Measurements from ENCODE around the gene DUSP22.

Gene DUSP22

DNA sequence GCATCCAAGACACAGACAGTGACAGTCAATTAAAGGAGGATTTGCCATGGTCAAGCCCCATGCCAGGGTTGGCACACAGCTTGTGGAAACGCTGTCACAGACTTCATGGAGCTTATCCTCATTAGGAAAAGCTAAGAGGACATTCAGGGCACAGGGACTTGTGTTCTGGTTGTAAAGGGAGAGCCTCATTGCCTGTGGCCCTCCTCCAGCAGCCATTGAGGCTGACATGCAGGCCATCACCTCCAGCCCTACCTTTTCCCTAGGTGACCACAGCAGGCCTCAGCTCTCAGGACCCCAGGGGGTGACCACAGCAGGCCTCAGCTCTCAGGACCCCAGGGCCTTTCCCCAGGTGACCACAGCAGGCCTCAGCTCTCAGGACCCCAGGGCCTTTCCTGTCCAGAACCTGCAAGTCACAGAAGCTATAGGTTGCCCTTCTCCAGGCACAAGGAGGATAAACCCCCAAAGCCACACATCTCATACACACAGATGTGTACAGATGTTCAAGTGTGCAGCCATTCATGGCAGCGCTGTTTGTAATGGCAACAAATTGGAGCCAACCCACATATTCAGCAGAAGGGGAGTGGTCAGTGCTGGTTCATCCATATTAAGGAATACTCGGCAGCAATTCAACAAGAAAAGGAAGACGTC, 26.1 kb downstream of the DUSP22 start:
- TF ChIP-seq, protein P1, sequence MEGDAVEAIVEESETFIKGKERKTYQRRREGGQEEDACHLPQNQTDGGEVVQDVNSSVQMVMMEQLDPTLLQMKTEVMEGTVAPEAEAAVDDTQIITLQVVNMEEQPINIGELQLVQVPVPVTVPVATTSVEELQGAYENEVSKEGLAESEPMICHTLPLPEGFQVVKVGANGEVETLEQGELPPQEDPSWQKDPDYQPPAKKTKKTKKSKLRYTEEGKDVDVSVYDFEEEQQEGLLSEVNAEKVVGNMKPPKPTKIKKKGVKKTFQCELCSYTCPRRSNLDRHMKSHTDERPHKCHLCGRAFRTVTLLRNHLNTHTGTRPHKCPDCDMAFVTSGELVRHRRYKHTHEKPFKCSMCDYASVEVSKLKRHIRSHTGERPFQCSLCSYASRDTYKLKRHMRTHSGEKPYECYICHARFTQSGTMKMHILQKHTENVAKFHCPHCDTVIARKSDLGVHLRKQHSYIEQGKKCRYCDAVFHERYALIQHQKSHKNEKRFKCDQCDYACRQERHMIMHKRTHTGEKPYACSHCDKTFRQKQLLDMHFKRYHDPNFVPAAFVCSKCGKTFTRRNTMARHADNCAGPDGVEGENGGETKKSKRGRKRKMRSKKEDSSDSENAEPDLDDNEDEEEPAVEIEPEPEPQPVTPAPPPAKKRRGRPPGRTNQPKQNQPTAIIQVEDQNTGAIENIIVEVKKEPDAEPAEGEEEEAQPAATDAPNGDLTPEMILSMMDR (IDR thresholded peaks at IDR 0.05; ENCODE audit: low read depth, low read length, missing control alignments), result no peak
- DNase-seq (ENCODE audit: low read depth), result no peak
- no peak overlapping the region for H3K4me3 ChIP-seq (ENCODE audit: low read depth, low read length)
- in situ Hi-C loops (cut with HindIII; ENCODE audit: low sequenced_read_pairs), result loop anchor here (5.0 kb wide), 1 partner anchor 41 kb away; no protein-coding TSS in a partner anchor

DNA sequence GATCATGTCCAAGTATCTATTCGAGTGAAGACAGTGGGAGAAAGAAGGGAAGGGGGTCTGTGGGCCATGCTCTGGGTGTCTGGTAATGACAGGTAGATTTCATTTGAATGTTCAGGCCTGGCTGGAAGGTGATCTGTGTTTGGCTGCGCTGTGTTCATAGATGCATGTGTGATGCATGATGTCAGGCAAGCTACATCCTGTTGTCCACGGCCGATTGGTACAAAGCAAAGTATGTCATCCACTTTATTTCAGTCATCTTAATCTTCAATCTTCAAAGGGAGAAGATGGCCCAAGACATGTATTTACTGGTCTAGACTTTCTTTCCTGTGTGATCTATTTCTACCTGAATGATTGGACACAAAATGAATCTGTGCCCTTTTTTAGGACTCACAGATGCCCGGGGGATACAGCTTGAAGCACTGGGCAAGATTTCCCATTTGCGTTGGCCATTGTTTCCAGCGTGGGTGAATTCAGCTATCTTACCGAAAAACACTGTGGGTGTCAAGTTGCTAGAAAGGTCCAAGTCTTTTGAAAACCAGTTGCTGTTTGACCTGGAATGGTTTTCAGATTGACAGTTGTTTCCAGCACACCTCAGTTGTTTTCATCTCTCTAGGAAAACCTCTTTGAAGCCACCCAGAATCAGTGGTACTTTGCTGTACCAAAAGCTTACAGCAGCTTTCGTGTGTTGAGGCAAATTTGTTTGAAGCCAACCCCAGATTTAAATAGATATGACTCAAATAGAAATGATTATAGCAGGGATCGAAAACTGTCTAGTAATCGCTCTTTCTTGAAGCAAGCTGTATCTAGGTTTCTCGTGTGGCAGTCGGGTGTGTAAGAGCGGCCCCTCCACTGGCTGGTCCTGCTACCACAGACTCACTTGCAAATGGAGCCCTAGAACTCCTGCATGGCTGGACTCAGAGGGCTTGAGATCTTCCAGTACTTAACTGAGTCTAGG, 27.2 kb downstream of the DUSP22 start:
- TF ChIP-seq, protein P1 (IDR thresholded peaks at IDR 0.05; ENCODE audit: low read depth, low read length, missing control alignments), result no peak
- DNase-seq (ENCODE audit: low read depth), result no peak
- no peak overlapping the region for H3K4me3 ChIP-seq (ENCODE audit: low read depth, low read length)
- in situ Hi-C loops (cut with HindIII; ENCODE audit: low sequenced_read_pairs), result loop anchor here (5.0 kb wide), 1 partner anchor 42 kb away; no protein-coding TSS in a partner anchor

- no peak overlapping the region for H3K4me3 ChIP-seq (ENCODE audit: low read depth, low read length)
- no peak for DNase-seq (ENCODE audit: low read depth)
- in situ Hi-C loops (cut with HindIII; ENCODE audit: low sequenced_read_pairs), result no loop called here
- TF ChIP-seq, protein P1 (IDR thresholded peaks at IDR 0.05; ENCODE audit: low read depth, low read length, missing control alignments), result no peak
Observed at GRCh38 chr6:320351-321157, 28.3 kb downstream of the DUSP22 start.

- in situ Hi-C loops (cut with HindIII; ENCODE audit: low sequenced_read_pairs), result no loop called here
- TF ChIP-seq, protein P1 (IDR thresholded peaks at IDR 0.05; ENCODE audit: low read depth, low read length, missing control alignments), result no peak
- no peak for DNase-seq (ENCODE audit: low read depth)
- no peak overlapping the region for H3K4me3 ChIP-seq (ENCODE audit: low read depth, low read length)
Observed at GRCh38 chr6:321158-321438, 28.8 kb downstream of the DUSP22 start.

DNA sequence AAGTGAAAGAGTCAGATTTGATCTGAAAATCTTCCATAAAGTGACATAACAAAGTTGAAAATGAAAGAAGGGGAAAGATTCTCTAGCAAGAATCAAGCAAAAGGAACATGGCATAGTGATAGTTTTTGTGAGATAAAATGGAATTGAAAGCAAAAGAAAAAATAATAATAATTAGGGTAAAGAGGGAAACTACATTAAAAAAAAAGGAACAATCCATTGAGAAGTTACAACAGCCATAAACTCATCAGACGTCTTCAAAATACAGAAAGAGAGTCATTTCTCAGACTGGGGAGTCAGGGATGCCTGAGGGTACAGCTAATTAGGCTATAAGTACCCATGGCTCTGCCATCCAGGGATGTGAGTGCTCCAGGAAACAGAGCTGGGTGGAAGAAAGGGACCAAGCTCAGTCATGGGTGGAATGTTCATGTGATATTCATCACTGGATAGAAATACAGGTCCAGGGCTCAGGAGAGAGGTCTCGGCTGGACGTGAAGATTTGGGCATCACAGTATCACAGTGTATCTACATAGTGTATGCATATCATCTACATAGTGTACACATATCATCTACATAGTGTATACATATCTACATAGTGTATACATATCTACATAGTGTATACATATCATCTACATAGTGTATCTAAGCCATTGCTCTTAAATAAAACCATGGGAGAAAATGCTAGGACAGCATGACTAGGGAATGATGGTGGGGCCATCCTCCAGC, 29.4 kb downstream of the DUSP22 start:
- no peak overlapping the region for H3K4me3 ChIP-seq (ENCODE audit: low read depth, low read length)
- TF ChIP-seq, protein P1 (IDR thresholded peaks at IDR 0.05; ENCODE audit: low read depth, low read length, missing control alignments), result no peak
- no peak for DNase-seq (ENCODE audit: low read depth)
- in situ Hi-C loops (cut with HindIII; ENCODE audit: low sequenced_read_pairs), result no loop called here
